SKM-1 (cell line): ENCODE measurements around the gene BCORL1.

ENCODE experiments used
- DNase-seq: peaks from one replicate; lab custom pipeline; 2025; ENCODE audit not compliant: unreplicated experiment; lab: John Stamatoyannopoulos, UW

The BCORL1 gene

GRCh38 chrX:130058652-130059051 is 76.2 kb downstream of the BCORL1 start:
- DNase-seq: no peak

- peak; percentile 38 for DNase-seq
Measured at GRCh38 chrX:130060122-130061069, 78.0 kb downstream of the BCORL1 start.

- no peak for DNase-seq
Measured at GRCh38 chrX:130066975-130067615, 84.7 kb downstream of the BCORL1 start.

- no peak for DNase-seq
Measured at GRCh38 chrX:130071611-130072344, 89.3 kb downstream of the BCORL1 start.

- DNase-seq: no peak
Measured at GRCh38 chrX:130072345-130072740, 89.9 kb downstream of the BCORL1 start.

GRCh38 chrX:130075777-130076176 is 93.3 kb downstream of the BCORL1 start:
- no peak for DNase-seq

GRCh38 chrX:130079824-130080406 is 97.5 kb downstream of the BCORL1 start:
- DNase-seq: no peak

- DNase-seq: no peak
Measured at GRCh38 chrX:130080791-130081367, 98.4 kb downstream of the BCORL1 start.

- no peak for DNase-seq
Measured at GRCh38 chrX:130081421-130082045, 99.1 kb downstream of the BCORL1 start.

GRCh38 chrX:130082244-130083106 is 100.0 kb downstream of the BCORL1 start:
- DNase-seq: peak; percentile 57

- DNase-seq: no peak
Measured at GRCh38 chrX:130083107-130083490, 100.7 kb downstream of the BCORL1 start.

- DNase-seq: peak; percentile 15
Measured at GRCh38 chrX:130083656-130084382, 101.4 kb downstream of the BCORL1 start.

GRCh38 chrX:130084631-130085237 is 102.3 kb downstream of the BCORL1 start:
- DNase-seq: no peak

- no peak for DNase-seq
Measured at GRCh38 chrX:130085551-130086446, 103.4 kb downstream of the BCORL1 start.

GRCh38 chrX:130086447-130087206 is 104.2 kb downstream of the BCORL1 start:
- DNase-seq: peak; percentile 57

- no peak for DNase-seq
Measured at GRCh38 chrX:130090364-130090763, 107.9 kb downstream of the BCORL1 start.
